ENCODE measurements around the gene B4GALT1. TPM values are rescaled to one million over a fixed set of nuclear protein-coding genes. Genes with fewer than 3 reads are reported as not detected.

The B4GALT1 gene
- total and polyA plus RNA-seq, 2 of the 8 experiments (the other 6 are each of a cell fraction or from before 2014, with no cell fraction given), result 12.8 to 18.2 TPM

DNA sequence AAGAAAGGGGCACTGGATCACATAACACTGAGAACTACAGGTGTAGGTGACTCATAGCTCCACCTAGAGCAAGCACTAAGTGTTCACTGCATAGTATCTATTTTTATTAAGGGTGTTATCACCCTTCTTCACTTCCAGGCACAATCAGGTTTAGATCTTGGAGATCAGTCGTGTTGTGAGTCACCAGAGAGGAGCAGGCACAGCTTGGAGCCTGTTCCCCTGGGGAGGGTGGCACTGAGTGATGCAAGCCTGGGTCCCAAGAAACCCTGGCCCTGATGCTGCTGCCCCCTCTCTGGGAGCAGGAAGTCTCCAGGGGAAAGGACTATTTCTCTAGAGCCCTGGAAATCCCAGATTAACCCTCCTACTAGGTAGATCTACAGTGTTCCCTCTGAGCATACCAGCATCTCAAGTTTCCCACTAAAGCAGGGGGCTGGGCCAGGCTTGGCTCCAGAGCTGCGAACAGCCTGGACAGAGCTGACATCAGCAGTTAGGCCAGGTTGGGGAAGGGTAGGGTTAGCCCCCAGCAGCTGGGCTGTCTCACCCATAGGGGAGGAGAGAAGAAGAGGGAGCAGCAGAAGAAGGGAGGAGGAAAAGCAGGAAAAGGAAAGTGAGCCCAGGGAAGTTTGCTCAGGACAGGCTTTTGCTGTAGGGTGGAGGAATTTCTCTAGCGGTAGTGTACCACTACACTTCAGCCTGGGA lies 44.7 kb upstream of the B4GALT1 start:
- no peaks in the 10 kb centered on the region for H3K79me2 ChIP-seq (ENCODE audit: control insufficient read depth in 1 of 2, insufficient read depth in 2 of 2, low read length in 2 of 2)
- peak overlapping the region; percentile 90 for H2AFZ ChIP-seq (ENCODE audit: low read length)
- H4K91ac ChIP-seq (replicated peaks; ENCODE audit: insufficient read length, low read length), result no peak overlapping the region
- H3K36me3 ChIP-seq (ENCODE audit: control insufficient read depth in 2 of 4, insufficient read depth in 4 of 4, low read length in 3 of 4), result no peaks in the 10 kb centered on the region
- no peak overlapping the region for H2BK5ac ChIP-seq (ENCODE audit: low read depth, low read length)
- peak overlapping the region; percentile 5 for H3K4ac ChIP-seq (replicated peaks; ENCODE audit: insufficient read length, low read depth, low read length)
- no peaks in the 10 kb centered on the region; a peak in 1 of 7 replicates for H3K27me3 ChIP-seq (replicated peaks in 1 of 4; ENCODE audit: control insufficient read depth in 3 of 4, extremely low read depth in 1 of 4, insufficient read depth in 3 of 4, low read length in 3 of 4)
- no peak overlapping the region for H3K23ac ChIP-seq (ENCODE audit: insufficient read length)
- no peak overlapping the region for H3K56ac ChIP-seq (replicated peaks; ENCODE audit: insufficient read length, low read depth, low read length)
- H2BK20ac ChIP-seq (ENCODE audit: low read length), result no peak overlapping the region
- H3K14ac ChIP-seq (ENCODE audit: insufficient read length), result no peak overlapping the region
- 0 out of 4 replicates have a peak overlapping the region, but pooled peaks of 1 of the 2 experiments have one; percentile 11 for H3K4me2 ChIP-seq (ENCODE audit: insufficient read depth in 1 of 2, low read depth in 2 of 2, low read length in 2 of 2)
- ChIA-PET CTCF (ENCODE audit: partially characterized antibody) (interaction anchor here (0.9 to 1.9 kb wide), 7 partner anchors 10 to 103 kb away, joined by 3 to 10 read pairs (median 4); no protein-coding TSS in a partner anchor), POLR2A (ENCODE audit: partially characterized antibody) (no interaction called here)
- H3K27ac ChIP-seq (ENCODE audit: low read depth, low read length), result no peak overlapping the region
- H2BK12ac ChIP-seq (ENCODE audit: low read depth, low read length), result no peak overlapping the region
- H3K4me3 ChIP-seq (ENCODE audit: extremely low read depth in 1 of 4, insufficient read depth in 2 of 4, low read depth in 3 of 4, low read length in 4 of 4), result no peak overlapping the region
- H4K20me1 ChIP-seq (replicated peaks in 1 of 2; ENCODE audit: control insufficient read depth in 1 of 2, insufficient read depth in 2 of 2, low read length in 2 of 2), result no peaks in the 10 kb centered on the region
- WGBS, 2 experiments (ENCODE audit: extremely low coverage in 1 of 2, insufficient coverage in 1 of 2, insufficient read length in 1 of 2, insufficient replicate concordance in 2 of 2, low coverage in 1 of 2, low lambda C conversion rate in 2 of 2, missing lambda C conversion rate in 1 of 2), result 63% methylated on average over 3 of the region's 3 CpGs; no CpG with 5 or more reads in 1 of the 2 experiments
- peak overlapping the region; percentile 62; the same call in 1 of the 2 replicates for H3K18ac ChIP-seq (ENCODE audit: extremely low read depth, low read length)
- no peaks in the 10 kb centered on the region for H3K4me1 ChIP-seq (replicated peaks in 1 of 4; ENCODE audit: control insufficient read depth in 3 of 4, insufficient read depth in 4 of 4, low read length in 3 of 4)
- H3K9me3 ChIP-seq (ENCODE audit: insufficient read depth in 2 of 2, low read depth in 1 of 2, low read length in 1 of 2), result no peaks in the 10 kb centered on the region
- H2BK120ac ChIP-seq (replicated peaks; ENCODE audit: low read depth, low read length), result no peak overlapping the region
- no peak overlapping the region for H3K9ac ChIP-seq (replicated peaks in 1 of 4; ENCODE audit: extremely low read depth in 1 of 4, low read depth in 3 of 4, low read length in 3 of 4)
- no peaks in the 10 kb centered on the region for H3K79me1 ChIP-seq (ENCODE audit: low read depth, low read length)
- no peak for FAIRE-seq
- no peaks in the 10 kb centered on the region for H3K23me2 ChIP-seq (ENCODE audit: low read depth, low read length)
- no peak overlapping the region for H2AK5ac ChIP-seq (ENCODE audit: low read depth, low read length)
- no peak for DNase-seq (ENCODE audit: low read depth in 1 of 2, low spot score in 2 of 2)
- H4K5ac ChIP-seq (ENCODE audit: insufficient read length, low read depth, low read length), result no peak overlapping the region
- no peak overlapping the region for H2BK15ac ChIP-seq (ENCODE audit: low read length)
- no peak for TF ChIP-seq SP4 (IDR thresholded peaks at IDR 0.05; ENCODE audit: low read length)
- no peak for TF ChIP-seq CBX5 (IDR thresholded peaks at IDR 0.05; ENCODE audit: low read depth, low read length)
- no peak for TF ChIP-seq KDM4A (IDR thresholded peaks at IDR 0.05; ENCODE audit: low read depth, low read length, severe bottlenecking)
- no peak for TF ChIP-seq SUZ12 (IDR thresholded peaks at IDR 0.05; ENCODE audit: low read length)
- TF ChIP-seq JUN (IDR thresholded peaks at IDR 0.05; ENCODE audit: low read depth, low read length), result no peak
- no peak for TF ChIP-seq SP1 (IDR thresholded peaks at IDR 0.05; ENCODE audit: low read depth, low read length)
- no peak for TF ChIP-seq YY1 (IDR thresholded peaks at IDR 0.05; ENCODE audit: low read depth, low read length)
- no peak for TF ChIP-seq PHF8 (conservative IDR thresholded peaks at IDR 0.05; ENCODE audit: low read depth, low read length)
- TF ChIP-seq SP2 (IDR thresholded peaks at IDR 0.05; ENCODE audit: low read length), result no peak
- TF ChIP-seq HDAC6 (IDR thresholded peaks at IDR 0.05; ENCODE audit: low read depth, low read length), result no peak
- no peak for TF ChIP-seq CBX8 (IDR thresholded peaks at IDR 0.05; ENCODE audit: borderline replicate concordance, low read depth, low read length)
- TF ChIP-seq CHD2 (IDR thresholded peaks at IDR 0.05; ENCODE audit: low read length), result no peak
- H4K8ac ChIP-seq (ENCODE audit: extremely low read depth, insufficient read depth, low read length), result peak overlapping the region; percentile 71; the same call in 1 of the 2 replicates
